ENCODE measurements around the gene CLEC11A.
"Not testable (repeated sequence)": the region's sequence is repeated elsewhere in the genome, so short reads cannot be mapped to it uniquely, and the experiment has no call there.

The CLEC11A gene

GRCh38 chr19:50761501-50761900, 38.3 kb downstream of the CLEC11A start:
- H3K27ac Mint-ChIP-seq (ENCODE audit: low read depth); ATAC-seq (replicated peaks; ENCODE audit: extremely low read depth, poor library complexity, severe bottlenecking); DNase-seq (ENCODE audit: low spot score in 2 of 2); H3K9me3 Mint-ChIP-seq; H3K4me3 Mint-ChIP-seq; H3K36me3 Mint-ChIP-seq (ENCODE audit: insufficient read depth); H3K4me1 Mint-ChIP-seq: not testable (repeated sequence)
- peaks cover 28% of the 10 kb centered on the region for H3K27me3 Mint-ChIP-seq

GRCh38 chr19:50763521-50763920, 40.4 kb downstream of the CLEC11A start:
- H3K27ac Mint-ChIP-seq (ENCODE audit: low read depth); H3K4me3 Mint-ChIP-seq; H3K36me3 Mint-ChIP-seq (ENCODE audit: insufficient read depth); H3K9me3 Mint-ChIP-seq; DNase-seq (ENCODE audit: low spot score in 2 of 2); H3K4me1 Mint-ChIP-seq; ATAC-seq (replicated peaks; ENCODE audit: extremely low read depth, poor library complexity, severe bottlenecking): not testable (repeated sequence)
- H3K27me3 Mint-ChIP-seq: peaks cover 34% of the 10 kb centered on the region

- Mint-ChIP-seq H3K27me3 (peaks cover 36% of the 10 kb centered on the region), H3K4me3 (no peak overlapping the region), H3K36me3 (ENCODE audit: insufficient read depth) (no peaks in the 10 kb centered on the region), H3K9me3 (no peaks in the 10 kb centered on the region), H3K4me1 (no peaks in the 10 kb centered on the region), H3K27ac (ENCODE audit: low read depth) (no peak overlapping the region)
- ATAC-seq (replicated peaks; ENCODE audit: extremely low read depth, poor library complexity, severe bottlenecking) (no peak), DNase-seq (ENCODE audit: low spot score in 2 of 2) (no peak)
These were observed 41.2 kb downstream of the CLEC11A start for GRCh38 chr19:50764409-50764808.

- not testable (repeated sequence) for ATAC-seq (replicated peaks; ENCODE audit: extremely low read depth, poor library complexity, severe bottlenecking)
These were observed 43.6 kb downstream of the CLEC11A start for GRCh38 chr19:50766746-50767145.

DNA sequence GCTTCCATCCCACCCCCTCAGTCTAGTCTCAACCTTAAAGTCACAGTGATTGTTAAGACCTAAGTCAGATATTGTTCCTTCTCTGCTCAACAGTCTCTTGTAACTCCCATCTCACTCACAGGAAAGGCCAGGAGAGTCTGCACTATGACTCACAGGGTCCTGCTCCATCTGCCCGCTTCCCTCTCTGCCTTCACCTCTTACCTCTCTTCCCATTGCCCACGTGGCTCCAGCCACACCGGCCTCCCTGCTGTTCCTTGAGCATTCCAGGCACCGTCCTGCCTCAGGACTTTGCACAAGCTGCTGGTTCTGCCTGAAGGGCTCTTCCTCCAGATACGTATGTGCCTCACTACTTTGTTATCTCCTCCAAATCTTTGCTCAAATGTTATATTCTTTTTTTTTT, 44.1 kb downstream of the CLEC11A start:
- not testable (repeated sequence) for DNase-seq (ENCODE audit: low spot score in 2 of 2); H3K36me3 Mint-ChIP-seq (ENCODE audit: insufficient read depth); H3K4me1 Mint-ChIP-seq; H3K4me3 Mint-ChIP-seq; ATAC-seq (replicated peaks; ENCODE audit: extremely low read depth, poor library complexity, severe bottlenecking); H3K9me3 Mint-ChIP-seq; H3K27ac Mint-ChIP-seq (ENCODE audit: low read depth)
- peaks cover 46% of the 10 kb centered on the region for H3K27me3 Mint-ChIP-seq

More at GRCh38 chr19:50766746-50767145, 43.6 kb downstream of the CLEC11A start:
- H3K4me1 Mint-ChIP-seq; DNase-seq (ENCODE audit: low spot score in 2 of 2); H3K36me3 Mint-ChIP-seq (ENCODE audit: insufficient read depth); H3K27ac Mint-ChIP-seq (ENCODE audit: low read depth); H3K4me3 Mint-ChIP-seq; H3K9me3 Mint-ChIP-seq: not testable (repeated sequence)
- H3K27me3 Mint-ChIP-seq: peaks cover 46% of the 10 kb centered on the region

DNA sequence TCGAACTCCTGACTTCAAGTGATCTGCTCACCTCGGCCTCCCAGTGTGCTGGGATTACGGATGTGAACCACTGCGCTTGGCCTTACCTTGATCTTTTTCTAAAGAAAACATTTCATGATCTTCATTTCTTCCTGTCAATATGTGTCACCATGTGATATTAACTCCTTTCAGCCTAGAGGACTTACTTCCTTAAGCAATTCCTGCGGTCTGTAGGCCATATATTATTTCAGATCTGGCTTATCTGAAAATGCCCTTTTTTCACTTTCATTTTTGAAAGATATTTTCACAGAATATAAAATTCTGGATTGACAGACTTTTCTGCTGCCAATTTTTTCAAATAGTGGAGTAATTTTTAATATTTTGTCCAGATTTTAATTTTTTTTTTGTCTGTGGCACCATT, 45.1 kb downstream of the CLEC11A start:
- Mint-ChIP-seq H3K4me3 (no peak overlapping the region), H3K27me3 (peaks cover 46% of the 10 kb centered on the region), H3K4me1 (no peaks in the 10 kb centered on the region), H3K36me3 (ENCODE audit: insufficient read depth) (no peaks in the 10 kb centered on the region), H3K27ac (ENCODE audit: low read depth) (no peak overlapping the region), H3K9me3 (no peaks in the 10 kb centered on the region)
- DNase-seq (ENCODE audit: low spot score in 2 of 2) (no peak), ATAC-seq (replicated peaks; ENCODE audit: extremely low read depth, poor library complexity, severe bottlenecking) (no peak)

DNA sequence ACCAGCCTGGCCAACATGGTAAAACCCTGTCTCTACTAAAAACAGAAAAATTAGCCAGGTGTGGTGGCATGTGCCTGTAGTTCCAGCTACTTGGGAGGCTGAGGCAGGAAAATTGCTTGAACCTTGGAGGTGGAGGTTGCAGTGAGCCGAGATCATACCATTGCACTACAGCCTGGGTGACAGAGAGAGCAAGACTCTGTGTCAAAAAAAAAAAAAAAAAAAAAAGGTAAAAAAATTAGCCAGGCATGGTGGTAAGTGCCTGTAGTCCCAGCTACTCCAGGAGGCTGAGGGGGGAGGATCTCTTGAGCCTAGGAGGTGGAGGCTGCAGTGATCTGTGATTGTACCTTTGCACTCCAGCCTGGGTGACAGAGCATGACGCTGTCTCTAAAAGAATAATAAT, 47.0 kb downstream of the CLEC11A start, which contains the start of gene GPR32:
Gene GPR32, plus strand, starts transcription at position 301 of the 400 bp plus-strand sequence. CDS start 137 bp downstream, outside the sequence.
- not testable (repeated sequence) for H3K36me3 Mint-ChIP-seq (ENCODE audit: insufficient read depth); H3K4me1 Mint-ChIP-seq; DNase-seq (ENCODE audit: low spot score in 2 of 2); H3K4me3 Mint-ChIP-seq; H3K9me3 Mint-ChIP-seq; ATAC-seq (replicated peaks; ENCODE audit: extremely low read depth, poor library complexity, severe bottlenecking); H3K27ac Mint-ChIP-seq (ENCODE audit: low read depth)
- peaks cover 45% of the 10 kb centered on the region for H3K27me3 Mint-ChIP-seq

GRCh38 chr19:50770888-50771287, 47.7 kb downstream of the CLEC11A start:
- H3K36me3 Mint-ChIP-seq (ENCODE audit: insufficient read depth): no peaks in the 10 kb centered on the region
- no peak for ATAC-seq (replicated peaks; ENCODE audit: extremely low read depth, poor library complexity, severe bottlenecking)

DNA sequence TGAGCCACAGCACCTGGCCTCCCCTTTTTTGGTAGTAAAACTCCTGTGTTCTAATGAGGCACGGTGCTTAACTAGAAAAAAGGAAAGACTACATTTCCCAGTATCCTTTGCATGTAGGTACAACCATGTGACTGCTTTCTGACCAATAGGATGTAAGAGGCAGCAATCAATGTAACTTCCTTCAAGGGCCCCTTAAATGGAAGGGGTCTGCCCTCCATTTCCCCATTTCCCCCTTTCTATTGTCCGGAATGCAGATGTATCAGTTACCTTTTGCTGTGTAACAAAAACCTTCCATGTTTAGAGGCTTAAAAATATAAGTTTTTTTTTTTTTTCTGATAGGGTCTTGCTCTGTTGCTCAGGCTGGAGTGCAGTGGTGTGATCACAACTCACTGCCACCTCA, 49.3 kb downstream of the CLEC11A start:
- ATAC-seq (replicated peaks; ENCODE audit: extremely low read depth, poor library complexity, severe bottlenecking) (no peak), DNase-seq (ENCODE audit: low spot score in 2 of 2) (no peak)
- no peaks in the 10 kb centered on the region for H3K4me1 Mint-ChIP-seq
- peaks cover 46% of the 10 kb centered on the region for H3K27me3 Mint-ChIP-seq
- H3K4me3 Mint-ChIP-seq: no peak overlapping the region
- no peak overlapping the region for H3K27ac Mint-ChIP-seq (ENCODE audit: low read depth)
- H3K9me3 Mint-ChIP-seq: no peaks in the 10 kb centered on the region
- H3K36me3 Mint-ChIP-seq (ENCODE audit: insufficient read depth): no peaks in the 10 kb centered on the region

More at GRCh38 chr19:50770888-50771287, 47.7 kb downstream of the CLEC11A start:
- no peaks in the 10 kb centered on the region for H3K9me3 Mint-ChIP-seq
- H3K27me3 Mint-ChIP-seq: peaks cover 45% of the 10 kb centered on the region
- no peaks in the 10 kb centered on the region for H3K4me1 Mint-ChIP-seq
- no peak overlapping the region for H3K27ac Mint-ChIP-seq (ENCODE audit: low read depth)
- no peak overlapping the region for H3K4me3 Mint-ChIP-seq
- DNase-seq (ENCODE audit: low spot score in 2 of 2): no peak

- H3K4me3 Mint-ChIP-seq; ATAC-seq (replicated peaks; ENCODE audit: extremely low read depth, poor library complexity, severe bottlenecking); H3K4me1 Mint-ChIP-seq; H3K36me3 Mint-ChIP-seq (ENCODE audit: insufficient read depth); H3K9me3 Mint-ChIP-seq; H3K27ac Mint-ChIP-seq (ENCODE audit: low read depth); DNase-seq (ENCODE audit: low spot score in 2 of 2): not testable (repeated sequence)
- H3K27me3 Mint-ChIP-seq: peaks cover 46% of the 10 kb centered on the region
These were observed 49.7 kb downstream of the CLEC11A start for GRCh38 chr19:50772912-50773311.

- not testable (repeated sequence) for ATAC-seq (replicated peaks; ENCODE audit: extremely low read depth, poor library complexity, severe bottlenecking); H3K9me3 Mint-ChIP-seq; DNase-seq (ENCODE audit: low spot score in 2 of 2); H3K27ac Mint-ChIP-seq (ENCODE audit: low read depth); H3K4me1 Mint-ChIP-seq; H3K4me3 Mint-ChIP-seq; H3K36me3 Mint-ChIP-seq (ENCODE audit: insufficient read depth)
- peaks cover 46% of the 10 kb centered on the region for H3K27me3 Mint-ChIP-seq
These were observed 50.3 kb downstream of the CLEC11A start for GRCh38 chr19:50773454-50773853.
